Aorta (tissue), 5 donors: ENCODE data around the gene ELN. TPM values are rescaled to one million over a fixed set of nuclear protein-coding genes. Genes with fewer than 3 reads are reported as not detected.
"Not testable (repeated sequence)": the region's sequence is repeated elsewhere in the genome, so short reads cannot be mapped to it uniquely, and the experiment has no call there.

Source experiments
- ATAC-seq: fragments of 200-7000 bp; cut with Tn5 transposase; one replicate; pipeline ENCODE4 v1.9.1; 2022; ENCODE audit warnings: moderate library complexity; ENCODE audit not compliant: low FRiP score
- DNase-seq, 2 donors: peaks; one replicate each; pipeline ENCODE4 v3.0.0-alpha.2; 2020
- H3K27ac ChIP-seq, 2 donors: one replicate each; pipeline ENCODE4 v1.5.1; 2013; ENCODE audit warnings: low read length in 2 of 2, mild to moderate bottlenecking in 2 of 2, moderate library complexity in 2 of 2, control low read depth in 1 of 2, inconsistent platforms in 1 of 2, low read depth in 1 of 2
- H3K27me3 ChIP-seq, 2 donors: one replicate each; pipeline ENCODE4 v1.6.1; 2013; ENCODE audit warnings: control low read depth in 1 of 2, low read length in 1 of 2, mild to moderate bottlenecking in 1 of 2, moderate library complexity in 1 of 2; ENCODE audit not compliant: insufficient read depth in 2 of 2, control insufficient read depth in 1 of 2
- H3K36me3 ChIP-seq, 2 donors: one replicate each; pipeline ENCODE4 v1.6.1; 2013; ENCODE audit warnings: control low read depth in 1 of 2, low read length in 1 of 2, mild to moderate bottlenecking in 1 of 2; ENCODE audit not compliant: insufficient read depth in 2 of 2, control insufficient read depth in 1 of 2
- H3K4me1 ChIP-seq, 2 donors: one replicate each; pipeline ENCODE4 v1.6.1; 2013; ENCODE audit warnings: low read length in 2 of 2, control low read depth in 1 of 2, mild to moderate bottlenecking in 1 of 2, moderate library complexity in 1 of 2; ENCODE audit not compliant: insufficient read depth in 2 of 2, control insufficient read depth in 1 of 2
- H3K4me3 ChIP-seq, 2 donors: one replicate each; pipeline ENCODE4 v1.5.1; 2013; ENCODE audit warnings: low read length in 2 of 2, control low read depth in 1 of 2, mild to moderate bottlenecking in 1 of 2
- H3K9me3 ChIP-seq: one replicate; pipeline ENCODE4 v1.6.1; 2013; ENCODE audit warnings: mild to moderate bottlenecking, low read length; ENCODE audit not compliant: control insufficient read depth
- WGBS, 2 donors: extraction: QIAGEN DNeasy Blood & Tissue Kit; methylation state at CpG; one replicate each; pipeline ENCODE4 v1.1.7; 2013; 5-methylcytosine and 5-hydroxymethylcytosine counted together
- intact Hi-C, 2 donors: fragments of 100-400 bp; cut with DNase I; formaldehyde crosslinking; loops; one replicate each; pipeline versions ENCODE4 v1.14.2 to v1.15.0; 2022
- polyA plus RNA-seq, 2 donors: library from polyadenylated mRNA; stranded (reverse); fragments of 200-250 nt; gene quantifications; one replicate each; pipeline ENCODE4 v1.2.3, GENCODE V29; 2013
- total RNA-seq, 2 donors: library from RNA; stranded (reverse); fragmentation: NEBNext Ultra II Directional; extraction: Animal tissue kit (Norgen Biotek cat#: 25700); gene quantifications; one replicate each; pipeline ENCODE4 v1.2.1, GENCODE V29; 2021
- donor health status: healthy with polysubstance abuse.
- donor health status: Bipolar disorder and iron deficiency.
- donor health status: DM: no; HTN: no; CAD: no.
- donor health status: DM: no; HTN: no; CAD: no.
- donor health status: DM: yes; HTN: yes; CAD: no.

ELN gene
- total and polyA plus RNA-seq, 4 donors, result 262 to 1,097 (median 696) TPM

GRCh38 chr7:74006451-74007241, 21.3 kb upstream of the ELN start:
- no peak for ATAC-seq

GRCh38 chr7:74007242-74007567, 20.8 kb upstream of the ELN start:
- Histone ChIP-seq H3K4me1 (peaks cover 0 to 4% of the 10 kb centered on the region in 2 donors), H3K9me3 (no peaks in the 10 kb centered on the region), H3K27ac (peak overlapping the region in 1 of 2 donors; percentile 95), H3K4me3 (no peak overlapping the region), H3K36me3 (no peaks in the 10 kb centered on the region), H3K27me3 (no peaks in the 10 kb centered on the region)
- intact Hi-C loops, result no loop called here
- DNase-seq (no peak), ATAC-seq (no peak)

More at GRCh38 chr7:74006451-74007241, 21.3 kb upstream of the ELN start:
- no peak overlapping the region for H3K4me3 ChIP-seq
- no peaks in the 10 kb centered on the region for H3K36me3 ChIP-seq
- no peaks in the 10 kb centered on the region for H3K27me3 ChIP-seq
- no peaks in the 10 kb centered on the region for H3K9me3 ChIP-seq
- intact Hi-C loops, result no loop called here
- H3K4me1 ChIP-seq, result peaks cover 0 to 4% of the 10 kb centered on the region in 2 donors
- DNase-seq, result peak in 1 of 2 donors; percentile 58
- H3K27ac ChIP-seq, result peak overlapping the region in 1 of 2 donors; percentile 95
- WGBS, 2 donors, result 8 to 21% methylated on average over 12 of the region's 12 CpGs

GRCh38 chr7:74008687-74009086, 19.3 kb upstream of the ELN start:
- no peaks in the 10 kb centered on the region for H3K9me3 ChIP-seq
- H3K4me3 ChIP-seq, result no peak overlapping the region
- WGBS, 2 donors, result 95 to 97% methylated on average over 3 of the region's 3 CpGs
- H3K27me3 ChIP-seq, result no peaks in the 10 kb centered on the region
- ATAC-seq, result no peak
- no peaks in the 10 kb centered on the region for H3K36me3 ChIP-seq
- peaks cover 4 to 5% of the 10 kb centered on the region in 2 donors for H3K4me1 ChIP-seq
- peak overlapping the region in 1 of 2 donors; percentile 95 for H3K27ac ChIP-seq
- intact Hi-C loops, result no loop called here
- DNase-seq, result no peak

GRCh38 chr7:74009719-74010118, 18.3 kb upstream of the ELN start:
- Histone ChIP-seq H3K4me3 (no peak overlapping the region), H3K27me3 (no peaks in the 10 kb centered on the region), H3K9me3 (no peaks in the 10 kb centered on the region), H3K27ac (peak overlapping the region; percentile 46 to 95), H3K36me3 (no peaks in the 10 kb centered on the region), H3K4me1 (peaks cover 2 to 4% of the 10 kb centered on the region in 2 donors)
- peak in 1 of 2 donors; percentile 72 for DNase-seq
- WGBS, 2 donors, result 22 to 26% methylated on average over 14 of the region's 14 CpGs
- ATAC-seq, result peak; percentile 24
- intact Hi-C loops, result loop anchor here in 1 of 2 donors (5.0 kb wide), 1 partner anchor 117 kb away; no protein-coding TSS in a partner anchor

GRCh38 chr7:74010407-74010806, 17.6 kb upstream of the ELN start:
- 5% methylated on average over 16 of the region's 16 CpGs for WGBS, 2 donors
- Histone ChIP-seq H3K36me3 (no peaks in the 10 kb centered on the region), H3K9me3 (no peaks in the 10 kb centered on the region), H3K27ac (peak overlapping the region; percentile 77 to 95), H3K4me1 (peaks cover 2 to 4% of the 10 kb centered on the region in 2 donors), H3K27me3 (no peaks in the 10 kb centered on the region), H3K4me3 (no peak overlapping the region)
- intact Hi-C loops, result loop anchor here in 1 of 2 donors (5.0 kb wide), 1 partner anchor 118 kb away; no protein-coding TSS in a partner anchor
- ATAC-seq (peak; percentile 51), DNase-seq (peak; percentile 82 to 90)

- not testable (repeated sequence) for H3K36me3 ChIP-seq, H3K27me3 ChIP-seq, ATAC-seq, H3K4me3 ChIP-seq, DNase-seq, H3K4me1 ChIP-seq, H3K9me3 ChIP-seq
- H3K27ac ChIP-seq, result peak overlapping the region; percentile 77 to 99
- 27 to 43% methylated on average over 4 of the region's 4 CpGs for WGBS, 2 donors
- intact Hi-C loops, result loop anchor here in 1 of 2 donors (5.0 kb wide), 1 partner anchor 119 kb away; no protein-coding TSS in a partner anchor
Observed at GRCh38 chr7:74011421-74011820, 16.6 kb upstream of the ELN start.

GRCh38 chr7:74012842-74013249, 15.1 kb upstream of the ELN start:
- Histone ChIP-seq H3K36me3 (no peaks in the 10 kb centered on the region), H3K27ac (peak overlapping the region; percentile 58 to 99), H3K9me3 (no peaks in the 10 kb centered on the region), H3K4me1 (peaks cover 2 to 4% of the 10 kb centered on the region in 2 donors), H3K27me3 (no peaks in the 10 kb centered on the region), H3K4me3 (no peak overlapping the region)
- intact Hi-C loops, result loop anchor here in 1 of 2 donors (5.0 kb wide), 1 partner anchor 121 kb away; no protein-coding TSS in a partner anchor
- ATAC-seq, result peak; percentile 73
- 9 to 10% methylated on average over 13 of the region's 13 CpGs for WGBS, 2 donors
- DNase-seq, result peak; percentile 87 to 90

GRCh38 chr7:74013539-74014272, 14.3 kb upstream of the ELN start:
- Histone ChIP-seq H3K36me3 (no peaks in the 10 kb centered on the region), H3K27ac (peak overlapping the region; percentile 79 to 99), H3K4me1 (peaks cover 2 to 4% of the 10 kb centered on the region in 2 donors), H3K27me3 (no peaks in the 10 kb centered on the region), H3K4me3 (no peak overlapping the region), H3K9me3 (no peaks in the 10 kb centered on the region)
- intact Hi-C loops, result loop anchor here in 1 of 2 donors (5.0 kb wide), 1 partner anchor 121 kb away; no protein-coding TSS in a partner anchor
- peak; percentile 87 to 95 for DNase-seq
- 7 to 12% methylated on average over 16 of the region's 16 CpGs for WGBS, 2 donors
- peak; percentile 76 for ATAC-seq
